IPS DF 6.9 (cell line): ENCODE measurements around the gene ZMYM4.

Experiments used
- DNase-seq: peaks from one replicate; pipeline ENCODE4 v3.0.0-alpha.2; 2013; ENCODE audit warnings: low read depth, low spot score
- H3K27ac ChIP-seq: one replicate; pipeline ENCODE4 v1.5.1; 2013; ENCODE audit warnings: low read length, control low read depth
- H3K27me3 ChIP-seq: 2 replicates; pipeline ENCODE4 v1.6.1; 2013; ENCODE audit warnings: mild to moderate bottlenecking, low read length; ENCODE audit not compliant: control insufficient read depth, insufficient read depth
- H3K36me3 ChIP-seq: 2 replicates; pipeline ENCODE4 v1.6.1; 2013; ENCODE audit warnings: low read length; ENCODE audit not compliant: control insufficient read depth, insufficient read depth
- H3K4me1 ChIP-seq: 2 replicates; pipeline ENCODE4 v1.6.1; 2013; ENCODE audit warnings: low read length; ENCODE audit not compliant: control insufficient read depth, insufficient read depth
- H3K4me3 ChIP-seq: 2 replicates; pipeline ENCODE4 v1.5.1; 2013; ENCODE audit warnings: mild to moderate bottlenecking, low read length
- H3K9me3 ChIP-seq: 2 replicates; pipeline ENCODE4 v1.6.1; 2013; ENCODE audit warnings: low read length, inconsistent platforms; ENCODE audit not compliant: control insufficient read depth, insufficient read depth
- WGBS: extraction: QIAGEN DNeasy Blood & Tissue Kit; methylation state at CpG from one replicate; pipeline ENCODE4 v1.1.7; 2013; ENCODE audit warnings: mixed read lengths, missing lambda C conversion rate; ENCODE audit not compliant: insufficient read length, insufficient coverage; 5-methylcytosine and 5-hydroxymethylcytosine counted together

The ZMYM4 gene

GRCh38 chr1:35436078-35436477 is 167.6 kb downstream of the ZMYM4 start:
- Histone ChIP-seq H3K36me3 (peaks cover 19% of the 10 kb centered on the region), H3K27me3 (no peaks in the 10 kb centered on the region), H3K4me1 (no peaks in the 10 kb centered on the region), H3K4me3 (no peak overlapping the region), H3K27ac (no peak overlapping the region), H3K9me3 (no peaks in the 10 kb centered on the region)
- no CpG with 5 or more reads among the region's 10 CpGs for WGBS
- no peak for DNase-seq

DNA sequence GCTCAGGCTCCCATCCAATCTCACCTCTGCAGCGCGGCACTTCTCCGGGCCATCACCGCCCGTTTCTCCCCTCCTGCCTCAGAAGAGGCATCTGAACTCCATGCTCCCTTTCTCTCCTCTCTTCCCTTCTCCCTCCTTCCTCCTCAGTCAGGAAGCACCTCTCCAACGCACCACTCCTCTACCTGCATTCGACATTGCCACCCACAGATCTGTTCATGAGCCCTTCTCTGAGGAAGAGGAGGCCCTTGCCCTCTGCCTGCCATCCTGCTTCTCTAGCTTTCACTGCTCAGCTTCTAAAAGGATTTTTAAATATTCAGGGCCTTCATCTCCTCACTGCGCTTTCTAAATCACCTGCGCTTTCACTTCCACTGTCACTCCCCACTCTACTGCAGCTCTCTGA is 168.7 kb downstream of the ZMYM4 start:
- DNase-seq, result no peak
- Histone ChIP-seq H3K27me3 (no peaks in the 10 kb centered on the region), H3K4me3 (no peak overlapping the region), H3K9me3 (no peaks in the 10 kb centered on the region), H3K27ac (no peak overlapping the region), H3K36me3 (peaks cover 23% of the 10 kb centered on the region), H3K4me1 (no peaks in the 10 kb centered on the region)
- WGBS, result no CpG with 5 or more reads among the region's 9 CpGs

GRCh38 chr1:35439626-35440025 is 171.1 kb downstream of the ZMYM4 start:
- Histone ChIP-seq H3K27me3 (no peaks in the 10 kb centered on the region), H3K4me3 (no peak overlapping the region), H3K27ac (no peak overlapping the region), H3K36me3 (peaks cover 24% of the 10 kb centered on the region), H3K9me3 (no peaks in the 10 kb centered on the region), H3K4me1 (no peaks in the 10 kb centered on the region)
- DNase-seq, result no peak
- no CpG with 5 or more reads among the region's 1 CpG for WGBS

- Histone ChIP-seq H3K9me3 (no peaks in the 10 kb centered on the region), H3K27me3 (no peaks in the 10 kb centered on the region), H3K27ac (no peak overlapping the region), H3K4me3 (no peak overlapping the region), H3K36me3 (peaks cover 23% of the 10 kb centered on the region), H3K4me1 (no peaks in the 10 kb centered on the region)
- no peak for DNase-seq
- no CpG with 5 or more reads among the region's 8 CpGs for WGBS
Measured at GRCh38 chr1:35441926-35442579, 173.5 kb downstream of the ZMYM4 start.

- WGBS, result no CpG with 5 or more reads among the region's 4 CpGs
- peaks cover 23% of the 10 kb centered on the region for H3K36me3 ChIP-seq
Measured at GRCh38 chr1:35442734-35443133, 174.2 kb downstream of the ZMYM4 start.

GRCh38 chr1:35443768-35444518 is 175.4 kb downstream of the ZMYM4 start:
- H3K9me3 ChIP-seq, result no peaks in the 10 kb centered on the region
- WGBS, result no CpG with 5 or more reads among the region's 5 CpGs
- H3K36me3 ChIP-seq, result peaks cover 25% of the 10 kb centered on the region
- no peak for DNase-seq
- no peaks in the 10 kb centered on the region for H3K4me1 ChIP-seq
- no peak overlapping the region for H3K27ac ChIP-seq
- no peaks in the 10 kb centered on the region for H3K27me3 ChIP-seq
- no peak overlapping the region for H3K4me3 ChIP-seq

More at GRCh38 chr1:35442734-35443133, 174.2 kb downstream of the ZMYM4 start:
- Histone ChIP-seq H3K27ac (no peak overlapping the region), H3K4me1 (no peaks in the 10 kb centered on the region), H3K4me3 (no peak overlapping the region), H3K9me3 (no peaks in the 10 kb centered on the region), H3K27me3 (no peaks in the 10 kb centered on the region)
- no peak for DNase-seq

GRCh38 chr1:35444519-35444774 is 175.9 kb downstream of the ZMYM4 start:
- no peaks in the 10 kb centered on the region for H3K4me1 ChIP-seq
- peaks cover 25% of the 10 kb centered on the region for H3K36me3 ChIP-seq
- H3K4me3 ChIP-seq, result no peak overlapping the region
- H3K27ac ChIP-seq, result no peak overlapping the region
- H3K27me3 ChIP-seq, result no peaks in the 10 kb centered on the region
- DNase-seq, result no peak
- H3K9me3 ChIP-seq, result no peaks in the 10 kb centered on the region

DNA sequence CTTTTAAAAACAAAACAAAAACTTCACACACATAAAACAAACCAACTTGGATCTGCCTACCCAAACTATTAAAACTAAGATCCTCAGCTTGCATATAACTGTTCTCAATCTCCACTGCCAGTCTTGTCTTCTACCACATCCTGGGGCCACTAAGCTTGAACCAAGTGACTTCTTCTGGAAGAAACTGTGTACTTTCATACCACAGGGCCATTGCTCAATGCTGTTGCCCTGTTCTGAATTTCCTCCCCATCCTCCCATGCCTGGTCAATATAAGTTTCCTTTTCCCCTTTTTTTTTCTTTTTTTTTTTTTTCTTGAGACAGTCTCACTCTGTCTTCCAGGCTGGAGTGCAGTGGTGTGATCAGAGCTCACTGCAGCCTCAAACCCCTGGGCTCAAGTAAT is 178.8 kb downstream of the ZMYM4 start:
- DNase-seq, result no peak
- no peak overlapping the region for H3K4me3 ChIP-seq
- H3K27me3 ChIP-seq, result no peaks in the 10 kb centered on the region
- H3K36me3 ChIP-seq, result peaks cover 19% of the 10 kb centered on the region; the same call in 1 of the 2 replicates
- no peak overlapping the region for H3K27ac ChIP-seq
- no peaks in the 10 kb centered on the region for H3K4me1 ChIP-seq
- no peaks in the 10 kb centered on the region for H3K9me3 ChIP-seq

DNA sequence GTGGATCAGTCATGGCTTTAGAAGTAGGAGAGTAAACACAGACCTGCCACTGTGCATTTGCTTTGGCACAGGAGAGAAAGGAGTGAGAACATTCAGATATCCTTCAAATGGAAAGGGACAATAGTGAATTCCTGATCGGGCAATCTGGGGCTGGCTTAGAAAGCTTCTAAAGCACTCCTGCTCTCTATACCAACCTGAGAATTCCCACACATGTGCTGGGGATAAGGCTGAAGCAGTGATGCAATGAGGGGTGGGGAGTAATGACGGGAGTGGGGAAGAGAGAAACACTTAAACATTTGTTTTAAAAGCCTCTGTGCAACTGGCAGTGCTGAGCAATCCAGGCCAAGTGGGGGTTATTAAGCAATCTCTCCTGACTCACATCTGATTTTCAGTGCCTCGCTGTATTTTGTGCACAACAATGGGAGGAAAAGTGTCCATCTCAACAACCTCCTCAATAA is 179.9 kb downstream of the ZMYM4 start:
- Histone ChIP-seq H3K36me3 (peaks cover 13% of the 10 kb centered on the region; the same call in 1 of the 2 replicates), H3K27ac (no peak overlapping the region), H3K4me3 (no peak overlapping the region), H3K9me3 (no peaks in the 10 kb centered on the region), H3K27me3 (no peaks in the 10 kb centered on the region), H3K4me1 (no peaks in the 10 kb centered on the region)
- no peak for DNase-seq
- no CpG with 5 or more reads among the region's 3 CpGs for WGBS

DNA sequence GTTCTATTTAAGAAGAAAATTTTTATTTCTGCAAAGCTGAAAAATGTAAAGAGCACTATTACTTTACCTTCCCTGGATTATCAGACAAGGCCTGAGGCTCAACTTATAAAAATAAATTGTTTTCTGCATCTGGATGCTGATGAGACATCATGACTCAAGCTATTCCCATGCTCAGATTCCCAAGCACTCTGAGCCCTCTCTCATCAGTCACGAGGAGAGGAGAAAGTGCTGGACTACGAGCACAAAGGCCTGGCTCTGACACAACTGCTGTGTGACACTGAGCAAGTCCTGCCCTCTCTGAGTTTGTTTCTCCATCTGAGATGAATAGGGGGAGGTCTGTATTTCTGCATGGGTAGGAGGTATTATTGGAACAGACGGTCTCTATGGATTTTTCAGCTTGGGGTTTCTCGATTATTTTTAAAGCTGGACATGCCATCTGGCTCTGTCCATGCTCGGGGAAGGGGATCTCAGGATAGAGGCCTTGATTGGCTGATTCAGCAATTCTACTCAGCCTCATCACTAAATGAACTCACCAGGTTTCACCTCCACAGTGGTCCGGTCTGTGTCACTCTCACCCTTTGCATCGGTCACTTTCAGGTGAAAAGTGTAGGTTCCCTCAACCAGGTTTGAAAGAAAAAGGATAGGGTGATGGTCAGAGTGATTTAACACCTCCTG is 181.0 kb downstream of the ZMYM4 start:
- no peaks in the 10 kb centered on the region for H3K9me3 ChIP-seq
- no peaks in the 10 kb centered on the region for H3K27me3 ChIP-seq
- no peak overlapping the region for H3K27ac ChIP-seq
- DNase-seq, result no peak
- no CpG with 5 or more reads among the region's 7 CpGs for WGBS
- H3K36me3 ChIP-seq, result peaks cover 14% of the 10 kb centered on the region; the same call in 1 of the 2 replicates
- no peaks in the 10 kb centered on the region for H3K4me1 ChIP-seq
- H3K4me3 ChIP-seq, result no peak overlapping the region
